Activated CD8-positive, alpha-beta memory T cell treated with anti-CD3 and anti-CD28 coated beads, Interleukin-2, amount 50 U/mL, for 24 hours (primary cell): ENCODE measurements around the gene ZFYVE28.

Source experiments
- DNase-seq: peaks from one replicate; pipeline ENCODE4 v3.0.0-alpha.2; 2020; ENCODE audit errors: extremely low read depth

The ZFYVE28 gene

GRCh38 chr4:2333356-2333841 lies 85.0 kb downstream of the ZFYVE28 start:
- DNase-seq: no peak

- no peak for DNase-seq
Observed at GRCh38 chr4:2332976-2333319, 85.5 kb downstream of the ZFYVE28 start.

DNA sequence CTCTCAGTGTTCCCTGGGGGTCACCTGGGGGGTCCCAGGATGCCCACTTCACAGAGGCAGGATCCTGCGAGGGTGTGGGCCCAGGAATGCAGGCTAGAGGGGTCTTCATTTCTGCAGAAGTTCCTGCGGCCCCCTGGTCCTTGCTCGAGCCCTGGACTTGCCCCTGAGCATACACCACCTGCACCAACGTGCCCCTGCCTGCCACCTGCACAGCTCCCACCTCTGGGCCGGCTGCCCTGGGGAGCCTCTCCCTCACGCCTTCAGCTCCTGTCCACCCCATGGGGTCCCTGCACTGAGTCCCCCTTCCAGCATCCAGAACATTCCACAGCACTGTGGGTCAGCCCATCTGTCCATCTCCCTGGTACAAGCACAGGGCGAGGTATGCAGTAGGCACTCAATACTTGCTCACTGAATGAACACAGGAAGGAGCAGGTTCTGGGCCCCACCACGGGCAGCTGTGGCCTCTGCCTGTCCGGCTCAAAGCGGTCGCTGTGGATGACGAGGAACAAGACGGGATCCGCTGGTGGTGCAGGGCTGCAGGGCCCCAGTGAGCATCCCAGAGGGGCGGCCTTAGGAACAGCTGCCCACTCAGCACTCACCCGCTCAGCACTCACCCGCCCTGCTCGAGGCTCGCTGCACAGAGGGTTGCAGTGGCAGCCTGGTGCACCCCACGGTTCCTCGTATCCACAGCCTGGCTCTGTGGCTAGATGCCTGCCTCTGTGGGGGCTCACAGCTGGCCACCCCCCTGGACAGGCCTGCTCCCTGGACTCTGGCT lies 86.1 kb downstream of the ZFYVE28 start:
- DNase-seq: no peak

GRCh38 chr4:2331519-2332200 lies 86.8 kb downstream of the ZFYVE28 start:
- DNase-seq: no peak

- DNase-seq: no peak
Observed at GRCh38 chr4:2331043-2331420, 87.4 kb downstream of the ZFYVE28 start.

DNA sequence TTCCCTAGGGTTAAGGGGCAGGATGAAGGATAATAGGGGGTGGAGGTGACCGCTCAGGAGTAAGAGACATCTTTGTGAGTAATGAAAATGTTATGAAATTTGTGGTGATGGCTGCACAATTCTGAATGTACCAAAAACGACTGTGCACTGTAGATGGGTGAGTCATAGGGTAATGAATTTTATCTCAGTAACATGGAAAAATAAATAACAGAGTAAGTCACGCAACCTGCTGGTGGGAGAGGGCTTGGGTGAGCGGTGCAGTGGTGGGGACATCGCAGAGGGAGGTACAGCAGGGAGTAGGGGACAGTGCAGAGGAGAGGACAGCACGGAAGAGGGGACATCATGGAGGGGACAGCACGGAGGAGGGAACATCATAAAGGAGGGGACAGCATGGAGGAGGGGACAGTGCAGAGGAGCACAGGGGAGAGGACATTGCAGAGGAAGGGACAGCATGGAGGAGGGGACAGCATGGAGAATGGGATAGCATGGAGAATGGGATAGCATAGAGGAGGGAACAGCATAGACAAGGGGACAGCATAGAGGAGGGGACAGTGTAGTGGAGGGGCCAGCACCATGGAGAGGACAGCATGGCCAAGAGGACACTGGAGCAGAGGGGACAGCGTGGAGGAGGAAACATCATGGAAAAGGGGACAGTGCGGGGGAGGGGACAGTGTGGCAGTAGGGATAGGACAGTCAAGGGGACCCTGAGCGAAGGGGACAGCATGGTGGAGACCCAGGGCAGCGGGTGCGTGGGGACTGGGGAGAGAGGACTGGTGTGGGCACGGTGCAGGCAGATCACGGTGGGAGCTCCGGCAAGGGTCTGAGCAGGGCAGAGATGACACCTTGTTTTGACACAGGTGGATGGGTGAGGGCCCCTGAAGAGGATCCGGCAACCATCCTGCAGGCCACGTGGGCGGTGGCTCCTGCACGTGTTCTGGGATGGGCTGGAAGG lies 88.1 kb downstream of the ZFYVE28 start:
- no peak for DNase-seq

- no peak for DNase-seq
Observed at GRCh38 chr4:2327579-2327978, 90.9 kb downstream of the ZFYVE28 start.

DNA sequence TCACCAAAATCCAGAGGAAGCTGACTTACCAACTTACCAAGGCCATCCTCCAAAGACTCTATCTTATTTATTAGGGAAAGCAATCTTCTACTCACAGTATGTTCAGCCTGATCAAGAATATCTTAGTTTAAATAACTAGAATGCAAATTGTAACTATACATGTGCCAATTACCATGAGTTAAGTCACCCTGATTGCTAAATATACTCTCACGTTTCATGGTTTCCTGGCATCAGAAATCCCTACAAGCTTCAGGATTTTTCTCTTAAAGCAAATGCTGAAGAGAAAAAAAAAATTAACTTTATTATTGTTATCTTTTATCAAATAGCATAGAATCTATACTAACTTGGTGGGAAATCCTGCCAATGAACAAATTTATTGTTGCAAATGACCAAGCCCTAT lies 93.6 kb downstream of the ZFYVE28 start:
- DNase-seq: no peak

DNA sequence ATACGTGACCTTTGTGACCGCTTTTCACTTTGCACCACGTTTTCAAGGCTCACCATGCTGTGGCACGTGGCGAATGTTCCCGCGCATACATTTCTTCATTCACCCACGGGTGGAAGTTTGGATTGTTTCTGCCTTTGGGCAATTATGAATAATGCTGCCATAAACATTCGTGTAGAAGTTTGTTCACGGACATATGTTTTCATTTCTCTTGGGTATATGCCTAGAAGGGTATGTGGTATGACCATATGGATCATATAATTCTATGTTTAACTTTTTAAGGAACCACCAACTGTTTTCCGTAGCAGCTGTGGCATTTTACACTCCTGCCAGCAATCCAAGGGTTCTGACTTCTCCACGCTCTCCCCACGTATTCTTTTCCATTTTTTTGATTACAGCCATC lies 95.6 kb downstream of the ZFYVE28 start:
- no peak for DNase-seq

DNA sequence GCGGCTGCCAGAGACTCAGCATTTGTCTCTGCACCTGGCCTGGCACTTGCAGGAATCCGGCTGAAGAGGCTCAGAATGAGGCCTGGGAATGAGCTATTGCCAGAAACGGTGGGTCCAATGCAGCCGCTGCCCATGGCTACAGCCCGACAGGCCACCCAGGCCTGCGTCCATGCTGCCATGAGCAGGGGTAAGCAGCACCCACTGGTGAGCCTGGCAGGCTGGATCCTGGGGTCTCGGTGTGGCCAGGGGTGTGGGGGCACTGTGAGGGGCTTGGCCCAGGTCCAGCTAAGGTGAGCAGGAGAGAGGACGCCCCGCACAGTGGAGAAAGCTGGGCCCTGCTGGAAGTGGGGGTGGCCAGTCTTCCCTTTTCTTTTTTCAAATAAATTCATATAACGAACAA lies 96.2 kb downstream of the ZFYVE28 start:
- DNase-seq: no peak

DNA sequence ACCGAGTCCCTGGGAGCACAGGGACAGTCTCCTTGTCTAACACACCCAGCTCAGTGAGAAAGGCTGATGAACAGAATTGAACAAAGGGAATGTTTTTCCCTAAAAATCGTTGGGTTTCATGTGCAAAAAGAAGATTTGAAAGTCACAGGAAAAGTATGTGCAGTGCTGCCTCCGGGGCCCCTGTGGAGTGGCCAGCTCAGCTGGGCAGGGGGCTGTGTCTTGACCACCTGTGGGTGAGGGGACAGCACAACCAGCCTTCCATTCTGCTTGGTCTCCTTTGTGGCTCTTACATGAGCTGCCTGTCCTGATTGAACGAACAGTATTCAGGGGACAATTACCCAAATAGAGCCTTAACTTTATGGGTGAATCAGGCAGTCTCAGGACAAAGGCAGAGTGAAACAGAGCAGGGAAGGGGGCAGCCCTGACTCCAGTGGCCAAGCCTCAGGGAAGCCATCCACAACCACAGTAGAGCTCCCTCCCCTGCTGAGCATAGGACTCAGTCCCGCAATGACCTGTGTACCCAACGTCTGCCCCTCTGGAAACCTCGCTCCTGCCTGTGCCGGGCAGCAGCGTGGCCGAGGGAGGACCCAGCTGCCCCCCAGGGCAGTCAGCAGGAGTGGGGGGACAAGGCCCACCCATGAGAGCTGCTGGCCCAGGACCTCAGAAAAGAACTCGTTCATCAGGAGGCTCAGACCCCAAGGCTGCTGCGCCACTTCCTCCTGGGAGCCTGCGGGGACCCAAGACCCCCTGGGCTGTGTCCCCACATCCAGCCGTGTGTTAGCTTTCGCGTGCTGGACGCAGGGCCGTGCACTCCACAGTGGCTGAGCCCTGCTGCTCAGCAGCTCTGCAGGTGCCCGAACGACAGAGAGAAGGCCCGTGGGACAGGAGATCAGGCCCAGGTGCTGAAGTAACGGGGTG lies 96.9 kb downstream of the ZFYVE28 start:
- DNase-seq: no peak

DNA sequence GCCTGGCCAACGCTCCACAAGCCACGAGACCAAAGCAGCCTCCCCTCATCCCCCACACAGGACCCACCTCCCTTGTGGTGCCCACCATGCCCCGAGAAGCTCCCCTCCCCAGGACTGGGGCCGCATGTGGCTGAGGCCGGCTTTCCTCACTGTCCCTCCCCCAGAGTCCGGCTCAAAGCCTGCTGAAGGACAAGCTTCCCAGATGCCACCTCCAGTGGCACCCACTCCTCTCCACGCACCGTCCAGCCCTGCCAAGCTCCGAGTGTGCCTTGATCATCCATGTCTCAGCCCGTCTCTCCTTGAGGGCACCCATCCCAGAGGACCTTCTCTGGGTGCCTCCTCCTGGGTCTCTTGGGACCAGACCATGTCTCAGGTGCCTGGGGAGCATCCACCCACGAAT lies 97.7 kb downstream of the ZFYVE28 start:
- no peak for DNase-seq

DNA sequence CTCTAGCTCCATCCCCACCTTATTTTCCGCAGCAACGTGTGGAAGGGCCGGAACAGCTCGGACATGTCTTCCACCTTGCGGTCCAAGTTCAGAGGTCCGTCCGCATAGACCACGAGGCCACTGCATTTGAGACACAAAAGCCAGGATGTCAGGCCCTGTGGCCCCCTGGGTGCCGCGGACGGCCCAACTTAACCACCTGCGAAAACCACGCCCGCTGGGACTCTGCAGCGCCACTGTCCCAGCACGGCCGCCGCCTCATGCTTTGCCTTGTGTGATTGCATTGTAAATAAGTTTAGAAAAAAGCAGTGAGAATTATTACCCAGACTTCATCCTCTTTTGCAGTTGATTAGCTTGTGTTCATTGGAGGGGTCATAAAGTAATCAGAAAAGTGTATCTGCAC lies 98.3 kb downstream of the ZFYVE28 start:
- no peak for DNase-seq

GRCh38 chr4:2318885-2319284 lies 99.6 kb downstream of the ZFYVE28 start:
- no peak for DNase-seq

DNA sequence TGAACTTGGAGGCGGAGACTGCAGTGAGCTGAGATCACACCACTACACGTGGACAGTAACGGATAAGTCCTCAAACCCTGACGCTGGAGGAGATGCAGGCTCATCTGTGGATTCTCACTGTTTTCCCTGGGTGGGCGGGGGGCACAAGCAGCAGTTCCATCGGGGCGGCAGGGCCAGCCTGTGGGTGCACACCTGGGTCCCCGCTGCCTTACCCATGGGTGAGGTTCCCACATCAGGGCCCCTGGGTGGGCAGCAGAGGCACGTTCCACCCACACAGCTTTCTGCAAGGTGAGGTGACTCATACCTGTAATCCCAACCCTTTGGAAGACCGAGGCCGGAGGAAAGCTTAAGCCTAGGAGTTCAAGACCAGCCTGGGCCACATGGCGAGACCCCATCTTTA lies 100.0 kb downstream of the ZFYVE28 start:
- no peak for DNase-seq

DNA sequence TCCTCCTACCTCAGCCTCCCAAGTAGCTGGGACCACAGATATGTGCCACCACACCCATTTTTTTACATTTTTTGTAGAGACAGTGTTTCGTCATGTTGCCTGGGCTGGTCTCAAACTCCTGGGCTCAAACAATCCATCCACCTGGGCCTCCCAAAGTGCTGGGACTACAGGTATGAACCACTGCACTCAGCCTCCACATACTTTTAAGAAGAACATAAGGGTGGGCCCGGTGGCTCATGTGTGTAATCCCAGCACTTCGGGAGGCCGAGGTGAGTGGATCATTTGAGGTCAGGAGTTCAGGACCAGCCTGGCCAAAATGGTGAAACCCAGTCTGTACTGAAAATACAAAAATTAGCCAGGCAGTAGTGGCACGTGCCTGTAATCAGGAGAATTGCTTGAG lies 105.1 kb downstream of the ZFYVE28 start:
- DNase-seq: no peak

GRCh38 chr4:2306773-2307410 lies 111.6 kb downstream of the ZFYVE28 start:
- no peak for DNase-seq

DNA sequence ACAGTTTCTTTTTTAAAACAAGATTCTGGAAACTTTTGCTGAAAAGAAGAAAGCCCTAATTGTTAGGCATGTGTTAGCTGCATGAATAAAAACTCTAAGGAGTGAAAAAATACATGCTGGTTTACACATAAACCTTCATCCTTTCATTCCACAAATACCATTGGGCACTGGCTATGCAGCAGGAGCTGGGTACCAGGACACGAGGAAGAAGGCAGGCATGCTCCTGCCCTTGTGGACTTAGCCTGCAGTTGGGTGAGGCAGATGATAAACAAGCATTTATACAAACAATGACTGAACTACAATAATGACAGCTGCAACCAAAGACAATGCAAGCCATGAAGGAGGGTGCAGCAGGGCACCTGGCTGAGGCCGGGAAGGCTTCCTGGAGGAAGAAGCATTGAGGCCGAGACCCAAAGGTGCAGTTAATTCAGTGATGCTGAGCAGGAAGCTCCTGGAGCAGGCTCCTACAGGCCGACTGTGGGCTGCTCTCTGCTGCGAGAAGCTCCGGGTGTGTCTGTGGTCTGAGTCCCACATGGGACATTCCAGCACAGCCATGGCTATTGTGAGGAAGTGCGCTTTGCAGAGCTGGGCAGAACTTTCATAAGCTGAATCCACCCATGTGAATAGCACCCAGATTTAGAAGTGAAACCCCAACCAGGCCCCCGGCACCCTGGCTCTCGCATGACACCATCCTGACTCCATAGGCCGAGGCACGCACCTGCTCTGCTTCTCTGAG lies 112.5 kb downstream of the ZFYVE28 start:
- no peak for DNase-seq

DNA sequence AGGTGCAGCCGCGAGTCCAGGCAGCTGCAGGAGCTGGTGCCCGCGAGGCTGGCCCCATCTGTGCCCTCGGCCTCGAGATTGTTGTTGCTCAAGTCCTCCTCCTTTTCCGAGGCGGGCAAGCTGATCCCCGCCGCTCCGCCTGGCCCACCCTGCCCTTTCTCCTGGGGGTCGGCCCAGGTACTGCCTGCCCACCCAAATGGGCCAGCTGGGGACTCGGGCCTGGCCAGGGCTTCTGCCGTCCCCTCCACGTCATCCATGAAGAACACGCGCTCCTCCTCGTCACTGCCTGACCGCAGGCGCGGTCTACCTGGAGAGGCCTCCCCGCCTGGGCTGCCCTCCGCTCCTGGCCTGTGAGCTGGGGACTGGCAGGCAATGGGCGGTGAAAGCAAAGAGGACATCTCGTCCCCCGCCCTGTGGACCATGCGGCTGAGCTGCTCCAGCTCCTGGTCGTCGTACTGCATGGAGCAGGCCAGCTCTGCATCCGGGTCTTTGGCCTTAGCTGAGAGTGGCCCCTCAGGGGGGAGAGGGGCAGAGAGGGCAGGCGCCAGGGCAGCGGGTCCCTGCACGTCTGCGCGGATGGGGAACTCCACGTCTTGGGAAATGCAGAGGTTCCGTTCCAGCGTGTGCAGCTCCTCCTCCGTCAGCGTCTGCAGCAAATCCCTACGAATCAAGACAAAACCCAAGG lies 113.4 kb downstream of the ZFYVE28 start:
- DNase-seq: no peak
